Left ventricle myocardium inferior (tissue), 1 donor: Measurements from ENCODE around the gene TBC1D32. TPM values are rescaled to one million over a fixed set of nuclear protein-coding genes. Genes with fewer than 3 reads are reported as not detected.

Experiments
- DNase-seq: peaks from one replicate; pipeline ENCODE4 v3.0.0-alpha.2; 2020
- H3K27ac ChIP-seq: fragments of 200-600 bp; replicated peaks from 2 replicates; pipeline ENCODE4 v1.8.0; 2021
- H3K27me3 ChIP-seq: fragments of 200-600 bp; 2 replicates; pipeline ENCODE4 v1.8.0; 2021; ENCODE audit warnings: low read depth
- H3K36me3 ChIP-seq: fragments of 200-600 bp; 2 replicates; pipeline ENCODE4 v1.8.0; 2021
- H3K4me1 ChIP-seq: fragments of 200-600 bp; 2 replicates; pipeline ENCODE4 v1.8.0; 2021
- H3K4me3 ChIP-seq: fragments of 200-600 bp; 2 replicates; pipeline ENCODE4 v1.8.0; 2021; ENCODE audit warnings: mild to moderate bottlenecking, moderate library complexity
- H3K9me3 ChIP-seq: fragments of 200-600 bp; replicated peaks from 2 replicates; pipeline ENCODE4 v1.8.0; 2021
- intact Hi-C: fragments of 100-400 bp; cut with micrococcal nuclease; formaldehyde crosslinking; loops from one replicate; pipeline ENCODE4 v1.11.0; 2022
- total RNA-seq: library from RNA; stranded (reverse); fragmentation: NEBNext Ultra II Directional; extraction: Animal tissue kit (Norgen Biotek cat#: 25700); gene quantifications from one replicate; pipeline ENCODE4 v1.2.1, GENCODE V29; 2021
- TF ChIP-seq, protein P1 (sequence below): fragments of 200-600 bp; IDR thresholded peaks from 2 replicates; pipeline ENCODE4 v1.8.0; 2021; ENCODE audit warnings: antibody characterized with exemption, mild to moderate bottlenecking, borderline replicate concordance
- donor health status: DM: no; HTN: yes; CAD: no; lungs with severe emphysema.

TBC1D32 gene
- total RNA-seq, 1 donor from 2014 or later, result 3.5 TPM

- no peak for DNase-seq
- no peaks in the 10 kb centered on the region for H3K9me3 ChIP-seq
- TF ChIP-seq, protein P1, sequence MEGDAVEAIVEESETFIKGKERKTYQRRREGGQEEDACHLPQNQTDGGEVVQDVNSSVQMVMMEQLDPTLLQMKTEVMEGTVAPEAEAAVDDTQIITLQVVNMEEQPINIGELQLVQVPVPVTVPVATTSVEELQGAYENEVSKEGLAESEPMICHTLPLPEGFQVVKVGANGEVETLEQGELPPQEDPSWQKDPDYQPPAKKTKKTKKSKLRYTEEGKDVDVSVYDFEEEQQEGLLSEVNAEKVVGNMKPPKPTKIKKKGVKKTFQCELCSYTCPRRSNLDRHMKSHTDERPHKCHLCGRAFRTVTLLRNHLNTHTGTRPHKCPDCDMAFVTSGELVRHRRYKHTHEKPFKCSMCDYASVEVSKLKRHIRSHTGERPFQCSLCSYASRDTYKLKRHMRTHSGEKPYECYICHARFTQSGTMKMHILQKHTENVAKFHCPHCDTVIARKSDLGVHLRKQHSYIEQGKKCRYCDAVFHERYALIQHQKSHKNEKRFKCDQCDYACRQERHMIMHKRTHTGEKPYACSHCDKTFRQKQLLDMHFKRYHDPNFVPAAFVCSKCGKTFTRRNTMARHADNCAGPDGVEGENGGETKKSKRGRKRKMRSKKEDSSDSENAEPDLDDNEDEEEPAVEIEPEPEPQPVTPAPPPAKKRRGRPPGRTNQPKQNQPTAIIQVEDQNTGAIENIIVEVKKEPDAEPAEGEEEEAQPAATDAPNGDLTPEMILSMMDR, result no peak
- H3K27me3 ChIP-seq, result no peaks in the 10 kb centered on the region
- no peak overlapping the region for H3K4me3 ChIP-seq
- H3K27ac ChIP-seq, result no peak overlapping the region
- peaks cover 4% of the 10 kb centered on the region for H3K36me3 ChIP-seq
- H3K4me1 ChIP-seq, result no peaks in the 10 kb centered on the region
- intact Hi-C loops, result no loop called here
Observed at GRCh38 chr6:121237859-121238258, 96.4 kb downstream of the TBC1D32 start.

DNA sequence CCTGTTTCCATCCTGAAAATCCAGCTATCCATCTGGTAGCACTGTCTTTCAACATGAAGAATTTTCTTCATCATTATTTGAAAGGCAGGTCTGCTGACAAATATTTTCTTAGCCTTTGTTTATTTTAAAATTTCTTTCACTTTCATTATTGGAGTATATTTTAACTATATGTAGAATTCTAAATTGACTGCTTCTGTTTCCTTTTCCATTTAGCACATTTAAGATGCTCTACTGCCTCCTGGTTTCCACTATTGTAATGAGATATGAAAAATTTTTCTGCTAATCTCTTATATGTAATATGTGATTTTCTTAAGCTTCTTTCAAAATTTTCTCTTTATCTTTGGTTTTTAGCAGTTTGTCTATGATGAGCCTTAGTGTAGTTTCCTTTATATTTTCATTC, 97.3 kb downstream of the TBC1D32 start:
- TF ChIP-seq, protein P1, result no peak
- Histone ChIP-seq H3K4me1 (no peaks in the 10 kb centered on the region), H3K36me3 (peaks cover 4% of the 10 kb centered on the region), H3K27ac (no peak overlapping the region), H3K9me3 (no peaks in the 10 kb centered on the region), H3K4me3 (no peak overlapping the region), H3K27me3 (no peaks in the 10 kb centered on the region)
- DNase-seq, result no peak
- intact Hi-C loops, result no loop called here

DNA sequence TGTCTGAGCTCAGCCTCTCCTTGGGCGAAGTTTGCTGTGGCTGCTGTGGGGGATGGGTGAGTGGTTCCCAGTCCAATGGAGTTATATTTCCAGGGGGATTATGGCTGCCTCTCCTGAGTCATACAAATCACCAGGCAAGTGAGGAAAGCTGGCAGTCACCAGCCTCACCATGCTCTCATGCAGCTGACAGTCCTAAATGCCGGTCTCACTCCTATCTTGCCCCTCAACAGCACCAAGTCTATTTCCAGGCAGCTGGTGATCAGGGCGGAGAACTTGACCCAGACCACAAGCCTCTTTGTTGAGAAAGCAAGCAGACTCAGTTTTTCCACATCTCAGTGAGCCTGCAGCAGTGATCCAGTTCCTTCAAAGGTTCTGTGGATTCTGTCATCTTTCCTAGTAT, 98.9 kb downstream of the TBC1D32 start:
- DNase-seq, result no peak
- Histone ChIP-seq H3K4me1 (no peaks in the 10 kb centered on the region), H3K27me3 (no peaks in the 10 kb centered on the region), H3K9me3 (no peaks in the 10 kb centered on the region), H3K27ac (no peak overlapping the region), H3K36me3 (peaks cover 4% of the 10 kb centered on the region), H3K4me3 (no peak overlapping the region)
- intact Hi-C loops, result no loop called here
- TF ChIP-seq, protein P1, result no peak

DNA sequence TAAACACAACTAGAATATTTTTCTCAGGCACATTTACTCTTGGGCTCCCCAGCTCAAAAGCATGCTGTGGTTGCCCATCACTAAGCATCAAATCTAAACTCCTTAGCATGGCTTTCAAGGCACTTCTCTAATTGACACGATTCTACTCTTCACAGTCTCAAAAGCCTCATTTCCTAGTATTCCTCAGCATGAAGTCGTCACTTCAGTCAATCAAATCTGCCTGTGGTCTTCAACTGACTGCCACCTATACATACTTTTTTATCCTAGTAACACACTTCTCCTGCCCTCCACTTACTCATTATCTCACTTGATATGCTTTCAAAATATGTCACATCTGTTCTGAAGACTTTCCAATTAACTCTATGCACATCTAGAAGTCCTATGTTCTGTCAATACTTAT, 110.3 kb downstream of the TBC1D32 start:
- TF ChIP-seq, protein P1, result no peak
- peaks cover 4% of the 10 kb centered on the region for H3K36me3 ChIP-seq
- DNase-seq, result no peak
- no peaks in the 10 kb centered on the region for H3K4me1 ChIP-seq
- intact Hi-C loops, result no loop called here
- H3K27ac ChIP-seq, result no peak overlapping the region
- no peaks in the 10 kb centered on the region for H3K27me3 ChIP-seq
- H3K4me3 ChIP-seq, result no peak overlapping the region
- H3K9me3 ChIP-seq, result no peaks in the 10 kb centered on the region

- TF ChIP-seq, protein P1, result no peak
- H3K36me3 ChIP-seq, result peaks cover 4% of the 10 kb centered on the region
- DNase-seq, result no peak
- intact Hi-C loops, result no loop called here
- peaks cover 3% of the 10 kb centered on the region for H3K9me3 ChIP-seq
- no peaks in the 10 kb centered on the region for H3K4me1 ChIP-seq
- H3K4me3 ChIP-seq, result no peak overlapping the region
- no peaks in the 10 kb centered on the region for H3K27me3 ChIP-seq
- no peak overlapping the region for H3K27ac ChIP-seq
Observed at GRCh38 chr6:121223212-121223611, 111.1 kb downstream of the TBC1D32 start.

GRCh38 chr6:121222656-121223055, 111.6 kb downstream of the TBC1D32 start:
- H3K27me3 ChIP-seq, result no peaks in the 10 kb centered on the region
- H3K27ac ChIP-seq, result no peak overlapping the region
- intact Hi-C loops, result no loop called here
- H3K4me3 ChIP-seq, result no peak overlapping the region
- peaks cover 6% of the 10 kb centered on the region for H3K36me3 ChIP-seq
- H3K9me3 ChIP-seq, result peaks cover 3% of the 10 kb centered on the region
- no peak for DNase-seq
- no peaks in the 10 kb centered on the region for H3K4me1 ChIP-seq
- TF ChIP-seq, protein P1, result no peak
